ENCODE results near the gene JPT1.

GRCh38 chr17:75086496-75087181, 67.7 kb downstream of the JPT1 start:
- TF ChIP-seq POLR2A (IDR thresholded peaks at IDR 0.05; ENCODE audit: low read length) (no peak), GATA1 (IDR thresholded peaks at IDR 0.05; ENCODE audit: low read depth, low read length) (no peak)
